Kidney epithelial cell (primary cell): Measurements from ENCODE around the gene MIA. TPM values are rescaled to one million over a fixed set of nuclear protein-coding genes. Genes with fewer than 3 reads are reported as not detected.

Experiments used
- DNase-seq: peaks from one replicate; pipeline ENCODE4 v3.0.0-alpha.2; 2010; ENCODE audit warnings: low read depth
- H3K27me3 ChIP-seq: 2 replicates; pipeline ENCODE4 v1.6.0; 2011; ENCODE audit warnings: low read length; ENCODE audit not compliant: control insufficient read depth, insufficient read depth
- H3K36me3 ChIP-seq: 2 replicates; pipeline ENCODE4 v1.5.1; 2011; ENCODE audit warnings: low read length; ENCODE audit not compliant: control insufficient read depth, insufficient read depth
- H3K4me3 ChIP-seq: 2 replicates; pipeline ENCODE4 v1.5.1; 2011; ENCODE audit warnings: low read depth, mild to moderate bottlenecking, control low read depth, low read length
- total RNA-seq: library from RNA; depleted of rRNA; stranded (reverse); fragments of >200 nt; gene quantifications from 2 replicates; pipeline ENCODE4 v1.2.3, GENCODE V29; 2015
- TF ChIP-seq, protein P1 (sequence below): IDR thresholded peaks from 2 replicates; pipeline ENCODE4 v1.5.1; 2011; ENCODE audit warnings: mild to moderate bottlenecking, moderate library complexity, low read length, control low read depth, inconsistent platforms; ENCODE audit not compliant: insufficient read depth, poor library complexity, severe bottlenecking

Gene MIA
- total RNA-seq, 1 donor from 2014 or later, result not detected

DNA sequence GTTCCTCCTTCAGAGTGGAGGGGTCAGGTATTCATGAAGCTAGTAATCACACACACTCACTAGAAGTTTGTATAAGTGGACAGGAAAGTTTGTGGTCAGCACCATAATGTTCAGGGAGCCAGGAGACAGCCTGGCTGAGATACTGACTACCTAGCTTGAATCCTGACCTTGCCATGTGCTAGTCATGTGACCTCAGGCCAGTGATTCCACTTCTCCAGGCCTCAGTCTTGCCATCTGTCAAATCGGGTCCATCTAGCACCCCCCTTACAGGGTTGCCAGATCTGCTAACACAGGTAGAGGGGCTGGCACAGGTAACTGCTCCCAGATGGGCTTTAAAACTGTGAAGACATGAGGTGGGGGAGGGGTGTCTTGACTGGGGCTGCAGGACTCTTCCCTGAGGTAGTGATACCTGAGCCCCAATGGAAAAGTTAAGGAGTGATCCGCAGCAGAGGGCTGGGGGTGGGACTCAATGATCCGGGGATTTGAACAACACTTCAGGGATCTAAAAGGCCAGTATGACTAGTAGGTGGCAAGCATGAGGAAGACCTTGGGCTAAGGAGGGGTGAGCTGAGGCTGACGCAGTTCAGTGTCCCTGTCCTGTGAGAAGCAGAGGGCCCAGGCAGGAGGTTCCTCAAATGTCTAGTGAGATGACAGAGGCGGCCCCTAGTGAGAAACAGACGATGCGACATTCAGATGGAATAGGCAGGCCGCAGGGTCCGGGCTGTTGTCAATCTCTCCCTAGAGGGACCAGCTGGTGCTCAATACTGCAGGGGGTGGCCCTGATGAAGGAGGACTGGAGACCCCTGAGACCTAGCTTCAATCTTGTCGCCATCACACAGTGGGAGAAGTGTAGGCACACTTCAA is 33.6 kb upstream of the MIA start:
- TF ChIP-seq, protein P1, sequence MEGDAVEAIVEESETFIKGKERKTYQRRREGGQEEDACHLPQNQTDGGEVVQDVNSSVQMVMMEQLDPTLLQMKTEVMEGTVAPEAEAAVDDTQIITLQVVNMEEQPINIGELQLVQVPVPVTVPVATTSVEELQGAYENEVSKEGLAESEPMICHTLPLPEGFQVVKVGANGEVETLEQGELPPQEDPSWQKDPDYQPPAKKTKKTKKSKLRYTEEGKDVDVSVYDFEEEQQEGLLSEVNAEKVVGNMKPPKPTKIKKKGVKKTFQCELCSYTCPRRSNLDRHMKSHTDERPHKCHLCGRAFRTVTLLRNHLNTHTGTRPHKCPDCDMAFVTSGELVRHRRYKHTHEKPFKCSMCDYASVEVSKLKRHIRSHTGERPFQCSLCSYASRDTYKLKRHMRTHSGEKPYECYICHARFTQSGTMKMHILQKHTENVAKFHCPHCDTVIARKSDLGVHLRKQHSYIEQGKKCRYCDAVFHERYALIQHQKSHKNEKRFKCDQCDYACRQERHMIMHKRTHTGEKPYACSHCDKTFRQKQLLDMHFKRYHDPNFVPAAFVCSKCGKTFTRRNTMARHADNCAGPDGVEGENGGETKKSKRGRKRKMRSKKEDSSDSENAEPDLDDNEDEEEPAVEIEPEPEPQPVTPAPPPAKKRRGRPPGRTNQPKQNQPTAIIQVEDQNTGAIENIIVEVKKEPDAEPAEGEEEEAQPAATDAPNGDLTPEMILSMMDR, result no peak
- Histone ChIP-seq H3K36me3 (peaks cover 1% of the 10 kb centered on the region), H3K27me3 (no peaks in the 10 kb centered on the region), H3K4me3 (no peak overlapping the region)
- no peak for DNase-seq

DNA sequence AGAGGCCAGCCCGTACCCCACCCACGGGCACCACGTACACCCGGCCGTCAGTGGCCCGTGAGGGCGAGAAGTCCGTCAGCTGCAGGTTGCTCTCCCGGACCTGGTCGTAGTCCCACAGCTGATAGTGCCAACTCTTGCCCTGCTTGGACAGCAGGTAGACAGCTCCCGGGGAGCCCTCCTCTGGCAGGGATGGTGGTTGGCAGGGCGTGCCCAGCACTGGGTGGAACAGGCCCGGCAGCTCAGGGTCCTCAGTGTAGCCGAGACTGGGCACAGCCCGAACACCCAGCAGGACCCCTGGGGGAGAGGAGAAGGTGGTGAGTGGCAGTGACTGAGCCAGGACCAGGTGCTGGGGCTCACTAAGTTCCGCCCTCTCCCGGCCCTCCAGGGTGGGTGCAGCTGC is 32.8 kb upstream of the MIA start:
- Histone ChIP-seq H3K27me3 (no peaks in the 10 kb centered on the region), H3K36me3 (no peaks in the 10 kb centered on the region), H3K4me3 (no peak overlapping the region)
- TF ChIP-seq, protein P1, result no peak
- DNase-seq, result no peak

DNA sequence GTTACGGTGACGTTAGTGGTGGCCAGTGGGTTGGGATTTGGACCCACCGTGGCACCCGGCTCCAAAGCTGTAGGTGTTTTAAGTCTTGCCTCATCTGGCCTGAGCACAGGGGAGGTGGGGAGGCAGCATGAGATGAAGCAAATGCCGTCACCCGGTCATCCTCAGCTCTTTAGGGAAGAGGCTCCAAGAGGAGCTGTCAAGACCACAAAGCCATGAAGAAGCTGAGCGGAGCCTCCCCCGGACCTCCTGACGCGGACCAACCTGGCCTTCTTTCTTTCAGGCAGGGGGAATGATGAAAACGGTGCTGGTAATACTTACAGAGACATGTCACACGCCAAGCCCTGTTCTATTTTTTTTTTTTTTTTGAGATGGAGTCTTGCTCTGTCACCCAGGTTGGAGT is 32.4 kb upstream of the MIA start:
- no peak for DNase-seq
- Histone ChIP-seq H3K36me3 (no peaks in the 10 kb centered on the region), H3K4me3 (no peak overlapping the region), H3K27me3 (no peaks in the 10 kb centered on the region)
- TF ChIP-seq, protein P1, result no peak

DNA sequence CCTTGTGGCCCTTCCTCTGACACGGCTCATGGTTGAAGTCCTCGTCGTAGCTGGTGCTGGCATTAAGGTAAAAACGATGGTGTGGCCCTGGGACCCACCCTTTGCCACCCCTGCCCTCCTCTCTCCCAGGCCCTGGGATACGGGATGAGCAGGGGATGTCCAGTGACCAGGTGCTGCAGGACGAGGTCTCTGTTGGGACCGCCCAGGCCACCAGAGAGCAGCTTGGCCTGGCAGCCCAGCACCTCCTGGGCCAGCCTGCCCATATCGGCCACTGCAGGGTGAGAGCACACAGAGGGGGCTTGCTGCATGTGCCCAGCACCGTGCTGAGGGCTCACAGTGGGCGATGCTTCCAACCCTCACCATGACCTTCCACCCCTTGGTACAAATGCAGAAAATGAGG is 31.4 kb upstream of the MIA start:
- no peak for DNase-seq
- TF ChIP-seq, protein P1, result no peak
- Histone ChIP-seq H3K27me3 (no peaks in the 10 kb centered on the region), H3K4me3 (no peak overlapping the region), H3K36me3 (no peaks in the 10 kb centered on the region)

DNA sequence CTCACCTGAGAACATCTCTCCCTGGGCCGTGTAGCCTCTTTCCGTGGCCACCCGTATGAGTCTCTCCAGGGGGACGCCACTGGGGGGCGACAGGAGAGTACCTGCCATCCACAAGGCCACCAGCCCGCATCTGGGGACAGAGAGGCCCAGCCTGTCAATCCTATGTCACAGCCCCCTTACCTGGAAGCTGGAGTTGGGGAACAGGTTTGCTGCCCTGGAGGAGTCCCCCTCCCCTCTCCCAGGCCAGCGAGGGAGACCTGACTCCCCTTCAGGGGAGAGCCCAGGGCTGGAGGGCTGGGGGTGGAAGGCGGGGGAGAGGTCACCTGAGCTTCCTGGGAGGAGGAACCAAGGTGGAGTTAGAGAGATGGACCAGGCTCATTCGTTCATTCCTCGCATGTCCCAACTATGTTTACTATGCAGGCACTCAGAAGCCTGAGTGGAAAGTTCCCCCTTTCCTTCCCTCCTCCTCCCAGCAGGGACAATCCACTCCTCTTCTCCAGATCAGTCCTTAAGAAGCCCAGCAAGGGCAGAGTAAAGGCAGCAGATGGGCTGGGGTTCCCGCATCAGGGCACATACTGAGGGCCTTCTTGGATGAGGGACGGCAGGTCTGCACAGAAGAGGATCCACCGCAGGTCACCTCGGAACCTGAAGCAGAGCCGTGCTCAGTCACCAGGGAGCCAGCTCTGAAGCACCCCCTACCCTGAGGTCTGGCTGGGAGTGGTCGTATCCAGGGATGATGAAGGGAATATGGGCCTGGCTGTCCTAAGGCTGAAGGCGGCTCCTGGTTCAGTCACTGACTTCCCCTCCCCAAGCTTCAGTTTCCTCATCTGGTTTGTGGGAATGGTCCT is 30.5 kb upstream of the MIA start:
- TF ChIP-seq, protein P1, result no peak
- Histone ChIP-seq H3K4me3 (no peak overlapping the region), H3K36me3 (no peaks in the 10 kb centered on the region), H3K27me3 (no peaks in the 10 kb centered on the region)
- DNase-seq, result no peak
